BLaER1 treated with 17β-estradiol and CSF1 and Interleukin-3, amounts not matched to agents 10 nM and 100 nM (cell line): Measurements from ENCODE around the gene NTF4.

Experiments
- H3K27ac ChIP-seq, 11 experiments: shearing (Covaris generic); formaldehyde crosslinking; 2 replicates each; pipeline ENCODE4 v1.8.1; 2022
- H3K27me3 ChIP-seq, 11 experiments: shearing (Covaris generic); formaldehyde crosslinking; 2 replicates each; pipeline ENCODE4 v1.8.1; 2022
- H3K36me3 ChIP-seq, 11 experiments: shearing (Covaris generic); formaldehyde crosslinking; 2 replicates each; pipeline ENCODE4 v1.8.1; 2022
- H3K4me1 ChIP-seq, 10 experiments: shearing (Covaris generic); formaldehyde crosslinking; 2 replicates each; pipeline ENCODE4 v1.8.1; 2022
- H3K4me2 ChIP-seq, 11 experiments: shearing (Covaris generic); formaldehyde crosslinking; 2 replicates each; pipeline ENCODE4 v1.8.1; 2022
- H3K4me3 ChIP-seq, 10 experiments: shearing (Covaris generic); formaldehyde crosslinking; 2 replicates each; pipeline ENCODE4 v1.8.1; 2022
- H3K9ac ChIP-seq, 11 experiments: shearing (Covaris generic); formaldehyde crosslinking; 2 replicates each; pipeline ENCODE4 v1.8.1; 2022
- H3K9me3 ChIP-seq, 11 experiments: shearing (Covaris generic); formaldehyde crosslinking; replicated peaks in 1 of 11; 2 replicates each; pipeline ENCODE4 v1.8.1; 2022
- H4K20me1 ChIP-seq, 11 experiments: shearing (Covaris generic); formaldehyde crosslinking; 2 replicates each; pipeline ENCODE4 v1.8.1; 2022
- Cebpa-rat ChIP-seq, 11 experiments: shearing (Covaris generic); IDR thresholded peaks; 2 replicates each; pipeline ENCODE4 v1.8.1; 2022

NTF4 gene

GRCh38 chr19:49011194-49011593 is 53.4 kb downstream of the NTF4 start:
- Histone ChIP-seq H3K4me1 (no peaks in the 10 kb centered on the region), H3K27me3 (no peaks in the 10 kb centered on the region), H3K9ac (no peak overlapping the region), H3K27ac (no peak overlapping the region), H3K36me3 (peaks cover 77 to 100% (median 98%) of the 10 kb centered on the region in 11 experiments), H3K4me3 (no peak overlapping the region), H4K20me1 (peaks cover 0 to 79% (median 33%) of the 10 kb centered on the region in 11 experiments; a peak in 15 of 22 replicates), H3K4me2 (no peak overlapping the region), H3K9me3 (no peaks in the 10 kb centered on the region)
- no peak for TF ChIP-seq Cebpa-rat (IDR thresholded peaks at IDR 0.05)
